ENCODE results near the gene GCNT4. TPM values are rescaled to one million over a fixed set of nuclear protein-coding genes. Genes with fewer than 3 reads are reported as not detected.

GCNT4 gene
- total RNA-seq, 2 experiments from 2014 or later: 2.1 to 2.4 TPM

- no peak for DNase-seq
- Mint-ChIP-seq H3K9me3 (no peaks in the 10 kb centered on the region), H3K27ac (no peak overlapping the region), H3K4me1 (ENCODE audit: low read depth) (peaks cover 52% of the 10 kb centered on the region), H3K4me3 (no peak overlapping the region), H3K36me3 (ENCODE audit: low read depth) (peaks cover 4% of the 10 kb centered on the region), H3K27me3 (ENCODE audit: low read depth) (no peaks in the 10 kb centered on the region)
- intact Hi-C loops (cut with micrococcal nuclease): no loop called here
- CTCF ChIA-PET: no interaction called here
These were observed 21.0 kb downstream of the GCNT4 start for GRCh38 chr5:75031366-75031765.

- no peak for DNase-seq
- no peaks in the 10 kb centered on the region for H3K9me3 Mint-ChIP-seq
- intact Hi-C loops (cut with micrococcal nuclease): loop anchor here (5.0 kb wide), 1 partner anchor 91 kb away; no protein-coding TSS in a partner anchor
- peaks cover 6% of the 10 kb centered on the region for H3K36me3 Mint-ChIP-seq (ENCODE audit: low read depth)
- no peak overlapping the region for H3K27ac Mint-ChIP-seq
- CTCF ChIA-PET: interaction anchor here (1.1 to 2.1 kb wide), 3 partner anchors 14 to 209 kb away, joined by 4 to 12 read pairs (median 5); partner anchors contain the start of gene ANKRD31
- peaks cover 42% of the 10 kb centered on the region for H3K4me1 Mint-ChIP-seq (ENCODE audit: low read depth)
- H3K4me3 Mint-ChIP-seq: no peak overlapping the region
- no peaks in the 10 kb centered on the region for H3K27me3 Mint-ChIP-seq (ENCODE audit: low read depth)
These were observed 24.3 kb downstream of the GCNT4 start for GRCh38 chr5:75028090-75028489.

GRCh38 chr5:75023368-75024159 is 28.8 kb downstream of the GCNT4 start:
- intact Hi-C loops (cut with micrococcal nuclease): loop anchor here (2.0 kb wide), 2 partner anchors 13 to 49 kb away; no protein-coding TSS in a partner anchor
- Mint-ChIP-seq H3K4me1 (ENCODE audit: low read depth) (peaks cover 32% of the 10 kb centered on the region), H3K27ac (no peak overlapping the region), H3K4me3 (peak overlapping the region; percentile 8), H3K36me3 (ENCODE audit: low read depth) (peaks cover 4% of the 10 kb centered on the region), H3K9me3 (no peaks in the 10 kb centered on the region), H3K27me3 (ENCODE audit: low read depth) (no peaks in the 10 kb centered on the region)
- CTCF ChIA-PET: no interaction called here
- peak; percentile 55 for DNase-seq

- CTCF ChIA-PET: interaction anchor here (0.7 kb wide), 1 partner anchor 32 kb away, joined by 3 read pairs; no protein-coding TSS in a partner anchor
- peaks cover 22% of the 10 kb centered on the region for H3K4me1 Mint-ChIP-seq (ENCODE audit: low read depth)
- H3K4me3 Mint-ChIP-seq: no peak overlapping the region
- H3K27me3 Mint-ChIP-seq (ENCODE audit: low read depth): no peaks in the 10 kb centered on the region
- no peaks in the 10 kb centered on the region for H3K9me3 Mint-ChIP-seq
- H3K27ac Mint-ChIP-seq: no peak overlapping the region
- intact Hi-C loops (cut with micrococcal nuclease): loop anchor here (2.0 kb wide), 1 partner anchor 15 kb away; no protein-coding TSS in a partner anchor
- peaks cover 4% of the 10 kb centered on the region for H3K36me3 Mint-ChIP-seq (ENCODE audit: low read depth)
- no peak for DNase-seq
These were observed 30.6 kb downstream of the GCNT4 start for GRCh38 chr5:75021800-75022199.

- no peak for DNase-seq
- H3K9me3 Mint-ChIP-seq: no peaks in the 10 kb centered on the region
- H3K4me3 Mint-ChIP-seq: no peak overlapping the region
- peaks cover 22% of the 10 kb centered on the region for H3K4me1 Mint-ChIP-seq (ENCODE audit: low read depth)
- H3K36me3 Mint-ChIP-seq (ENCODE audit: low read depth): peaks cover 3% of the 10 kb centered on the region
- intact Hi-C loops (cut with micrococcal nuclease): no loop called here
- CTCF ChIA-PET: no interaction called here
- H3K27ac Mint-ChIP-seq: no peak overlapping the region
- no peaks in the 10 kb centered on the region for H3K27me3 Mint-ChIP-seq (ENCODE audit: low read depth)
These were observed 31.1 kb downstream of the GCNT4 start for GRCh38 chr5:75021219-75021618.

- DNase-seq: no peak
- H3K27ac Mint-ChIP-seq: no peak overlapping the region
- CTCF ChIA-PET: interaction anchor here (1.1 kb wide), 1 partner anchor 11 kb away, joined by 3 read pairs; no protein-coding TSS in a partner anchor
- no peaks in the 10 kb centered on the region for H3K9me3 Mint-ChIP-seq
- peaks cover 1% of the 10 kb centered on the region for H3K36me3 Mint-ChIP-seq (ENCODE audit: low read depth)
- H3K4me3 Mint-ChIP-seq: no peak overlapping the region
- intact Hi-C loops (cut with micrococcal nuclease): no loop called here
- peaks cover 20% of the 10 kb centered on the region for H3K4me1 Mint-ChIP-seq (ENCODE audit: low read depth)
- no peaks in the 10 kb centered on the region for H3K27me3 Mint-ChIP-seq (ENCODE audit: low read depth)
These were observed 32.2 kb downstream of the GCNT4 start for GRCh38 chr5:75020016-75020656.

- Mint-ChIP-seq H3K27ac (no peak overlapping the region), H3K36me3 (ENCODE audit: low read depth) (no peaks in the 10 kb centered on the region), H3K27me3 (ENCODE audit: low read depth) (no peaks in the 10 kb centered on the region), H3K9me3 (no peaks in the 10 kb centered on the region), H3K4me1 (ENCODE audit: low read depth) (peaks cover 14% of the 10 kb centered on the region), H3K4me3 (no peak overlapping the region)
- no peak for DNase-seq
- intact Hi-C loops (cut with micrococcal nuclease): no loop called here
- CTCF ChIA-PET: interaction anchor here (0.7 to 1.1 kb wide), 2 partner anchors 9 to 31 kb away, joined by 3 read pairs; no protein-coding TSS in a partner anchor
These were observed 33.4 kb downstream of the GCNT4 start for GRCh38 chr5:75018805-75019587.

- no peak overlapping the region for H3K27ac Mint-ChIP-seq
These were observed 34.4 kb downstream of the GCNT4 start for GRCh38 chr5:75017971-75018370.

GRCh38 chr5:75016896-75017295 is 35.5 kb downstream of the GCNT4 start:
- H3K4me1 Mint-ChIP-seq (ENCODE audit: low read depth): no peaks in the 10 kb centered on the region
- H3K4me3 Mint-ChIP-seq: no peak overlapping the region
- no peaks in the 10 kb centered on the region for H3K36me3 Mint-ChIP-seq (ENCODE audit: low read depth)
- intact Hi-C loops (cut with micrococcal nuclease): no loop called here
- no peak overlapping the region for H3K27ac Mint-ChIP-seq
- H3K9me3 Mint-ChIP-seq: no peaks in the 10 kb centered on the region
- no peak for DNase-seq
- CTCF ChIA-PET: interaction anchor here (1.3 kb wide), 1 partner anchor 33 kb away, joined by 5 read pairs; no protein-coding TSS in a partner anchor
- no peaks in the 10 kb centered on the region for H3K27me3 Mint-ChIP-seq (ENCODE audit: low read depth)

More at GRCh38 chr5:75017971-75018370, 34.4 kb downstream of the GCNT4 start:
- Mint-ChIP-seq H3K4me1 (ENCODE audit: low read depth) (peaks cover 3% of the 10 kb centered on the region), H3K36me3 (ENCODE audit: low read depth) (no peaks in the 10 kb centered on the region), H3K4me3 (no peak overlapping the region), H3K9me3 (no peaks in the 10 kb centered on the region), H3K27me3 (ENCODE audit: low read depth) (no peaks in the 10 kb centered on the region)
- no peak for DNase-seq
- CTCF ChIA-PET: no interaction called here
- intact Hi-C loops (cut with micrococcal nuclease): no loop called here

- H3K9me3 Mint-ChIP-seq: no peaks in the 10 kb centered on the region
- H3K4me1 Mint-ChIP-seq (ENCODE audit: low read depth): peaks cover 5% of the 10 kb centered on the region
- CTCF ChIA-PET: interaction anchor here (0.5 kb wide), 1 partner anchor 171 kb away, joined by 3 read pairs; no protein-coding TSS in a partner anchor
- no peaks in the 10 kb centered on the region for H3K36me3 Mint-ChIP-seq (ENCODE audit: low read depth)
- no peak overlapping the region for H3K27ac Mint-ChIP-seq
- H3K4me3 Mint-ChIP-seq: no peak overlapping the region
- intact Hi-C loops (cut with micrococcal nuclease): no loop called here
- no peaks in the 10 kb centered on the region for H3K27me3 Mint-ChIP-seq (ENCODE audit: low read depth)
- DNase-seq: no peak
These were observed 39.6 kb downstream of the GCNT4 start for GRCh38 chr5:75012748-75013147.

GRCh38 chr5:75010838-75011237 is 41.5 kb downstream of the GCNT4 start:
- peaks cover 4% of the 10 kb centered on the region for H3K9me3 Mint-ChIP-seq
- peaks cover 5% of the 10 kb centered on the region for H3K4me1 Mint-ChIP-seq (ENCODE audit: low read depth)
- no peaks in the 10 kb centered on the region for H3K36me3 Mint-ChIP-seq (ENCODE audit: low read depth)
- no peak overlapping the region for H3K27ac Mint-ChIP-seq
- no peak for DNase-seq
- intact Hi-C loops (cut with micrococcal nuclease): no loop called here
- H3K27me3 Mint-ChIP-seq (ENCODE audit: low read depth): no peaks in the 10 kb centered on the region
- H3K4me3 Mint-ChIP-seq: no peak overlapping the region
- CTCF ChIA-PET: interaction anchor here (1.3 kb wide), 1 partner anchor 40 kb away, joined by 3 read pairs; no protein-coding TSS in a partner anchor
